K562 (cell line): ENCODE results near the gene PCDHB8. TPM values are rescaled to one million over a fixed set of nuclear protein-coding genes. Genes with fewer than 3 reads are reported as not detected.
"Not testable (repeated sequence)": the region's sequence is repeated elsewhere in the genome, so short reads cannot be mapped to it uniquely, and the experiment has no call there.

ENCODE experiments used
- ATAC-seq: fragments of 200-7000 bp; cut with Tn5 transposase; 3 replicates; pipeline ENCODE4 v1.9.1; 2020; ENCODE audit warnings: moderate library complexity
- BruUV-seq: library from RNA; stranded (reverse); fragments of 400-500 nt; replicated peaks from 2 replicates; lab custom pipeline; 2021; lab: Mats Ljungman, UMichigan
- CTCF ChIA-PET: fragments of 300-600 bp; formaldehyde crosslinking; extraction: SDS; loops from one replicate; lab custom pipeline; 2021; ENCODE audit warnings: low intra/inter-chr PET ratio; lab: Yijun Ruan, JAX
- POLR2A ChIA-PET: fragments of 300-600, 350-650 bp; sonication (Branson Sonifier 250); formaldehyde crosslinking; extraction: SDS; loops from one replicate; lab custom pipeline; 2021; ENCODE audit warnings: antibody characterized with exemption, inconsistent platforms; lab: Yijun Ruan, JAX
- DNase-seq, 4 experiments: peaks; one replicate each; pipeline versions ENCODE4 v3.0.0 to v3.0.0-alpha.2; 2011 to 2018; ENCODE audit warnings: low spot score in 3 of 4, mixed read lengths in 3 of 4; ENCODE audit errors: extremely low read depth in 1 of 4
- FAIRE-seq: peaks from 2 replicates; lab custom pipeline; 2011; peaks lifted over from hg19 to GRCh38; lab: Jason Lieb, UNC
- H2AFZ ChIP-seq: 2 replicates; pipeline ENCODE4 v1.6.0; 2011; ENCODE audit warnings: low read depth, low read length, control low read depth, inconsistent platforms
- H3K27ac ChIP-seq: fragments of 200-600 bp; 3 replicates; pipeline ENCODE4 v1.8.0; 2011; ENCODE audit warnings: low read depth, mild to moderate bottlenecking, control low read depth, inconsistent platforms, low read length, moderate library complexity, mixed read lengths; ENCODE audit errors: extremely low read depth
- H3K27me3 ChIP-seq, 2 experiments: fragments of 300-600 bp in 1 of 2; 2 replicates in 1 of 2; 3 replicates in 1 of 2; pipeline versions ENCODE4 v1.6.0 to v1.8.0; 2011; ENCODE audit warnings: inconsistent platforms in 2 of 2, low read length in 2 of 2, mild to moderate bottlenecking in 1 of 2, mixed read lengths in 1 of 2, moderate library complexity in 1 of 2; ENCODE audit not compliant: control insufficient read depth in 2 of 2, insufficient read depth in 2 of 2
- H3K36me3 ChIP-seq: fragments of 300-600 bp; 3 replicates; pipeline ENCODE4 v1.8.0; 2011; ENCODE audit warnings: mild to moderate bottlenecking, low read length, inconsistent platforms; ENCODE audit not compliant: control insufficient read depth, insufficient read depth
- H3K4me1 ChIP-seq, 2 experiments: fragments of 200-600 bp in 1 of 2; replicated peaks in 1 of 2; 2 replicates in 1 of 2; 3 replicates in 1 of 2; pipeline versions ENCODE4 v1.5.1 to v1.8.0; 2011; ENCODE audit warnings: inconsistent platforms in 2 of 2, low read length in 2 of 2, mild to moderate bottlenecking in 1 of 2, mixed read lengths in 1 of 2, moderate library complexity in 1 of 2; ENCODE audit not compliant: control insufficient read depth in 2 of 2, insufficient read depth in 2 of 2
- H3K4me2 ChIP-seq: 2 replicates; pipeline ENCODE4 v1.6.1; 2011; ENCODE audit warnings: low read length, control low read depth, inconsistent platforms, mixed read lengths; ENCODE audit not compliant: insufficient read depth
- H3K4me3 ChIP-seq: fragments of 200-600 bp; sonication (generic), shearing (Covaris generic); 2 replicates; pipeline ENCODE4 v1.5.1; 2016; ENCODE audit warnings: control low read depth, inconsistent platforms
- H3K79me2 ChIP-seq: fragments of 200-600 bp; 3 replicates; pipeline ENCODE4 v1.8.0; 2011; ENCODE audit warnings: low read length, inconsistent platforms; ENCODE audit not compliant: control insufficient read depth, insufficient read depth
- H3K9ac ChIP-seq, 2 experiments: 2 replicates each; pipeline versions ENCODE4 v1.6.0 to v1.6.1; 2011; ENCODE audit warnings: low read depth in 2 of 2, low read length in 2 of 2, control low read depth in 1 of 2, inconsistent platforms in 1 of 2, mild to moderate bottlenecking in 1 of 2, mixed read lengths in 1 of 2; ENCODE audit not compliant: insufficient read depth in 1 of 2
- H3K9me1 ChIP-seq: one replicate; pipeline ENCODE4 v1.6.0; 2011; ENCODE audit warnings: inconsistent platforms, mild to moderate bottlenecking, low read length, moderate library complexity; ENCODE audit not compliant: control insufficient read depth, insufficient read depth
- H3K9me3 ChIP-seq: replicated peaks from 2 replicates; pipeline ENCODE4 v1.5.1; 2011; ENCODE audit warnings: low read depth, low read length, inconsistent platforms; ENCODE audit not compliant: control insufficient read depth, insufficient read depth
- H4K20me1 ChIP-seq: replicated peaks from 2 replicates; pipeline ENCODE4 v1.6.1; 2011; ENCODE audit warnings: low read length, inconsistent platforms, mixed read lengths; ENCODE audit not compliant: control insufficient read depth, insufficient read depth
- CAMTA2 ChIP-seq: fragments of 250-450 bp; sonication (Bioruptor Pico); conservative IDR thresholded peaks from 2 replicates; pipeline ENCODE4 v1.5.1; 2022
- CTCF ChIP-seq, 3 experiments: IDR thresholded peaks in 2 of 3; conservative IDR thresholded peaks in 1 of 3; 2 replicates each; pipeline ENCODE4 v1.5.1; 2011 to 2012; ENCODE audit warnings: low read length in 3 of 3, mild to moderate bottlenecking in 3 of 3, control low read depth in 2 of 3, improper control_type of control experiment in 1 of 3, inconsistent platforms in 1 of 3, low read depth in 1 of 3, mixed read lengths in 1 of 3, moderate library complexity in 1 of 3; ENCODE audit not compliant: insufficient read depth in 2 of 3
- CTCFL ChIP-seq: IDR thresholded peaks from 2 replicates; pipeline ENCODE4 v1.6.1; 2011; ENCODE audit warnings: borderline replicate concordance, low read depth, mild to moderate bottlenecking, moderate library complexity, low read length; ENCODE audit not compliant: insufficient read depth, poor library complexity, severe bottlenecking
- NCOA1 ChIP-seq: fragments of 450-650 bp; IDR thresholded peaks from 2 replicates; pipeline ENCODE4 v1.6.1; 2016; ENCODE audit warnings: low read depth
- NFRKB ChIP-seq: fragments of 450-650 bp; IDR thresholded peaks from 2 replicates; pipeline ENCODE4 v1.6.1; 2016; ENCODE audit warnings: low read depth
- RAD21 ChIP-seq, 2 experiments: fragments of 250-450 bp in 1 of 2; fragments of 450-650 bp in 1 of 2; sonication (Bioruptor Pico) in 1 of 2; formaldehyde crosslinking in 1 of 2; IDR thresholded peaks in 1 of 2; conservative IDR thresholded peaks in 1 of 2; 2 replicates each; pipeline versions ENCODE4 v1.4.0 to v1.8.0; 2020 to 2022; ENCODE audit warnings: mild to moderate bottlenecking in 2 of 2, moderate library complexity in 1 of 2
- ZNF24 ChIP-seq: fragments of 450-650 bp; IDR thresholded peaks from 2 replicates; pipeline ENCODE4 v1.6.1; 2016
- ZNF740 ChIP-seq, 3 experiments: fragments of 200-800 bp in 1 of 3; sonication (Bioruptor generic) in 1 of 3; sonication (generic) in 1 of 3; formaldehyde crosslinking in 1 of 3; IDR thresholded peaks; 2 replicates each; pipeline versions ENCODE4 v1.6.1 to v1.8.0; 2016 to 2022; ENCODE audit warnings: mild to moderate bottlenecking in 2 of 3, missing compliant biosample characterization in 2 of 3, missing genetic modification characterization in 2 of 3, missing genetic modification reagents in 1 of 3
- WGBS: fragments of 100-300 bp; shearing (Covaris generic); methylation state at CpG from one replicate; pipeline ENCODE4 v1.1.6; 2016; ENCODE audit warnings: low coverage, mixed read lengths; ENCODE audit not compliant: insufficient coverage; ENCODE audit errors: missing lambda C conversion rate; 5-methylcytosine and 5-hydroxymethylcytosine counted together
- in situ Hi-C: fragments of 300-500 bp; cut with MboI; formaldehyde crosslinking; loops from 4 replicates; pipeline ENCODE4 v1.15.0; 2018; ENCODE audit warnings: inconsistent platforms, mixed read lengths
- intact Hi-C: fragments of 100-400 bp; cut with micrococcal nuclease; formaldehyde crosslinking; loops from 2 replicates; pipeline ENCODE4 v1.14.2; 2022
- polyA plus RNA-seq, 8 experiments: library from polyadenylated mRNA; depleted of rRNA in 4 of 8; stranded (reverse) in 5 of 8; unstranded in 3 of 8; fragments of >200 nt; fragmentation: Nextera tagmentation in 2 of 8; fragmentation: Illumina TruSeq in 1 of 8; extraction: Ambion mirVana in 2 of 8; extraction: Trizol in 1 of 8; gene quantifications; 2 replicates each; pipeline versions ENCODE4 v1.2.1 to v1.2.3, GENCODE V29; 2011 to 2014; ENCODE audit warnings: inconsistent platforms in 1 of 8, missing spikeins in 1 of 8
- total RNA-seq, 7 experiments: library from RNA; depleted of rRNA in 6 of 7; stranded (reverse); fragments of >200 nt in 6 of 7; fragmentation: Illumina TruSeq in 2 of 7; extraction: Trizol in 2 of 7; gene quantifications; 2 replicates each; pipeline versions ENCODE4 v1.2.1 to v1.2.3, GENCODE V29; 2011 to 2021; ENCODE audit warnings: low replicate concordance in 1 of 7

Gene PCDHB8
- total and polyA plus RNA-seq, 9 of the 15 experiments (the other 6 are each of a cell fraction or from before 2014, with no cell fraction given) = not detected

DNA sequence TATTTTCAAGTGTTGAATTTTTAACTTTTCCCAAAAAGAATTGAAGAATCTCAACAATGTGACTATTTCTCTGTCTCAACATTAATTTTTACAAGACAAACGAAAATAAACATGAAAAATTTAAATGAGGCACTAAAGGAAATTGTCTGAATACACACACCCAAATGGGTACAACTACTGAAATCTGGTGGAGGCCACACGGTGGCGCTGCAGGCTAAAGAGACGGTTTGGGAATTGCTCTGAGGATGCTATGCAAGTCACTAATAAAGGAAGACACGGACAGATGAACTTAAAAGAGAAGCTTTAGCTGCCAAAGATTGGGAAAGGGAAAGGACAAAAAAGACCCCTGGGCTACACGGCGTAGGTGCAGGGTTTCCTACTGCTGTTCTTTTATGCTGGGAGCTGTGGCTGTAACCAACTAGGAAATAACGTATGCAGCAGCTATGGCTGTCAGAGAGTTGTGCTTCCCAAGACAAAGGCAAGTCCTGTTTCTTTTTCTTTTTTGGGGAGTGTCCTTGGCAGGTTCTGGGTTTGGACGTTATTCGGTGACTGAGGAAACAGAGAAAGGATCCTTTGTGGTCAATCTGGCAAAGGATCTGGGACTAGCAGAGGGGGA, 14.6 kb downstream of the PCDHB8 start, which contains the start of gene PCDHB10:
PCDHB10 (plus strand) TSS at position 244 of the 616 bp plus-strand sequence; CDS start at position 444, 200 bp downstream.
- H3K36me3 ChIP-seq = no peaks in the 10 kb centered on the region
- no peaks in the 10 kb centered on the region for H3K9me1 ChIP-seq
- ChIA-PET CTCF (interaction anchor here (1.1 kb wide), 1 partner anchor 369 kb away, joined by 3 read pairs; no protein-coding TSS in a partner anchor), POLR2A (no interaction called here)
- no peak within 1 kb of the TSS for H3K4me3 ChIP-seq
- FAIRE-seq (peak; percentile 71), DNase-seq (peak; percentile 32 to 52 (median 38)), ATAC-seq (peak; percentile 83)
- H3K9ac ChIP-seq = no peak within 1 kb of the TSS
- BruUV-seq = no TSS peak
- WGBS = under 1% methylated on average over 9 of the region's 10 CpGs
- H3K4me1 ChIP-seq = no peaks in the 10 kb centered on the region
- no peaks in the 10 kb centered on the region for H3K79me2 ChIP-seq
- intact Hi-C loops = no loop called here
- no peaks in the 10 kb centered on the region for H4K20me1 ChIP-seq
- in situ Hi-C loops = no loop called here
- no peak within 1 kb of the TSS for H2AFZ ChIP-seq
- H3K27me3 ChIP-seq = no peaks in the 10 kb centered on the region; a peak in 1 of 5 replicates
- no peak for TF ChIP-seq CAMTA2 (CRISPR knock-in tag)
- peak; percentile 40 to 72 (median 62); a peak in 5 of 6 replicates for TF ChIP-seq CTCF (IDR thresholded peaks at IDR 0.05 in 2 of 3, conservative IDR thresholded peaks at IDR 0.05 in 1 of 3; ENCODE audit: insufficient read depth in 2 of 3, low read depth in 1 of 3, low read length in 3 of 3)
- TF ChIP-seq ZNF740 (CRISPR knock-in tag; IDR thresholded peaks at IDR 0.05) = no peak
- TF ChIP-seq ZNF740 (tag; IDR thresholded peaks at IDR 0.05) = no peak
- peak; percentile 9 to 29; a peak in 1 of 4 replicates for TF ChIP-seq RAD21 (CRISPR knock-in tag; conservative IDR thresholded peaks at IDR 0.05 in 1 of 2, IDR thresholded peaks at IDR 0.05 in 1 of 2)
- no peak for TF ChIP-seq ZNF24
- TF ChIP-seq CTCFL = peak; percentile 38
- no peak for TF ChIP-seq NFRKB
- no peak for TF ChIP-seq NCOA1
- no peak within 1 kb of the TSS for H3K27ac ChIP-seq
- no peaks in the 10 kb centered on the region for H3K9me3 ChIP-seq
- H3K4me2 ChIP-seq = no peak within 1 kb of the TSS

GRCh38 chr5:141194332-141194731, 16.7 kb downstream of the PCDHB8 start:
- in situ Hi-C loops = not testable (repeated sequence)

More at GRCh38 chr5:141194332-141194731, 16.7 kb downstream of the PCDHB8 start:
- H2AFZ ChIP-seq, H3K36me3 ChIP-seq, H3K27me3 ChIP-seq, H3K9me1 ChIP-seq, H3K27ac ChIP-seq, H3K9ac ChIP-seq, H3K4me3 ChIP-seq, H3K4me2 ChIP-seq, H3K79me2 ChIP-seq, CTCF ChIA-PET, FAIRE-seq, BruUV-seq, H3K4me1 ChIP-seq, POLR2A ChIA-PET, ATAC-seq, intact Hi-C loops, DNase-seq, H4K20me1 ChIP-seq, H3K9me3 ChIP-seq: not testable (repeated sequence)
- WGBS = 13% methylated on average over 3 of the region's 37 CpGs
